H1 (cell line): Measurements from ENCODE around the gene SUPT4H1.

ENCODE experiments used
- EZH2 ChIP-seq: fragments of 200-600 bp; sonication (generic); IDR thresholded peaks from 2 replicates; pipeline ENCODE4 v1.7.1; 2012; ENCODE audit warnings: low read depth, mild to moderate bottlenecking, moderate library complexity, low read length, inconsistent platforms; ENCODE audit not compliant: severe bottlenecking
- JUN ChIP-seq: IDR thresholded peaks from 2 replicates; pipeline ENCODE4 v1.6.1; 2011; ENCODE audit warnings: low read depth, mild to moderate bottlenecking, improper control_type of control experiment, low read length
- POLR2A ChIP-seq, 2 experiments: IDR thresholded peaks; 1 replicate in 1 of 2; 2 replicates in 1 of 2; pipeline ENCODE4 v1.6.1; 2011; ENCODE audit warnings: low read depth in 2 of 2, low read length in 2 of 2, mild to moderate bottlenecking in 2 of 2; ENCODE audit errors: control extremely low read depth in 1 of 2
- RFX5 ChIP-seq: IDR thresholded peaks from 2 replicates; pipeline ENCODE4 v1.6.1; 2011; ENCODE audit warnings: low read depth, low read length, improper control_type of control experiment, borderline replicate concordance
- RXRA ChIP-seq: IDR thresholded peaks from 2 replicates; pipeline ENCODE4 v1.6.1; 2011; ENCODE audit warnings: low read depth, mild to moderate bottlenecking, low read length, moderate library complexity; ENCODE audit not compliant: insufficient read depth
- SP1 ChIP-seq: IDR thresholded peaks from 2 replicates; pipeline ENCODE4 v1.6.1; 2011; ENCODE audit warnings: low read depth, low read length
- ZNF274 ChIP-seq: IDR thresholded peaks from 2 replicates; pipeline ENCODE4 v1.7.0; 2012; ENCODE audit warnings: low read length, borderline replicate concordance; ENCODE audit errors: extremely low read depth
- TF ChIP-seq, protein P1 (sequence below): IDR thresholded peaks from 2 replicates; pipeline ENCODE4 v1.6.1; 2012; ENCODE audit warnings: inconsistent platforms
- TF ChIP-seq, protein P2 (sequence below), 3 experiments: IDR thresholded peaks; 1 replicate in 2 of 3; 2 replicates in 1 of 3; pipeline versions ENCODE4 v1.5.1 to v1.6.1; 2011; ENCODE audit warnings: low read length in 3 of 3, mild to moderate bottlenecking in 3 of 3, inconsistent platforms in 2 of 3, low read depth in 1 of 3, moderate library complexity in 1 of 3; ENCODE audit not compliant: insufficient read depth in 1 of 3; ENCODE audit errors: control extremely low read depth in 1 of 3
- TF ChIP-seq, protein P3 (sequence below): IDR thresholded peaks from 2 replicates; pipeline ENCODE4 v1.6.1; 2011; ENCODE audit warnings: low read depth, mild to moderate bottlenecking, low read length; ENCODE audit not compliant: insufficient read depth

DNA sequence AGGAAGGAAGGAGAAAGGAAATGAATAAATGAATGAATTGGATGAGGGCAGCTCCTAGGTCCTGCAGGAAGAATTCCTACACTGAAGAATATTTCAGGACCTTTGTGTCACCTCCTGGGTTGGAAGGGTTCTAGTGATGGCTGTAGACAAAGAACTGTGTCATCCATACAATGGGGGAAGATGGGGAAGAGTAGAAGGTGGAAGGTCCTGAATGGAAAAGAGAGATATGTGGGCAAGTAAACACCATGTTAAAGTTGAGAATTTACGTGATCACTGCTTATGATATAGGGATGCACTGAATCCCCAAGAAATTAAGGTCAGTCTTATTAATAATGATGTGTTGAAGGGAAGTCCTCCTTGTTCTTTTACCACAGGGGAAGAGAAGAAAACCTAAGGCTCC lies 4.2 kb upstream of the SUPT4H1 start:
- TF ChIP-seq RFX5: no peak
- TF ChIP-seq JUN: no peak
- no peak for TF ChIP-seq RXRA
- TF ChIP-seq, protein P1, sequence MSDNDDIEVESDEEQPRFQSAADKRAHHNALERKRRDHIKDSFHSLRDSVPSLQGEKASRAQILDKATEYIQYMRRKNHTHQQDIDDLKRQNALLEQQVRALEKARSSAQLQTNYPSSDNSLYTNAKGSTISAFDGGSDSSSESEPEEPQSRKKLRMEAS: no peak
- TF ChIP-seq, protein P2, sequence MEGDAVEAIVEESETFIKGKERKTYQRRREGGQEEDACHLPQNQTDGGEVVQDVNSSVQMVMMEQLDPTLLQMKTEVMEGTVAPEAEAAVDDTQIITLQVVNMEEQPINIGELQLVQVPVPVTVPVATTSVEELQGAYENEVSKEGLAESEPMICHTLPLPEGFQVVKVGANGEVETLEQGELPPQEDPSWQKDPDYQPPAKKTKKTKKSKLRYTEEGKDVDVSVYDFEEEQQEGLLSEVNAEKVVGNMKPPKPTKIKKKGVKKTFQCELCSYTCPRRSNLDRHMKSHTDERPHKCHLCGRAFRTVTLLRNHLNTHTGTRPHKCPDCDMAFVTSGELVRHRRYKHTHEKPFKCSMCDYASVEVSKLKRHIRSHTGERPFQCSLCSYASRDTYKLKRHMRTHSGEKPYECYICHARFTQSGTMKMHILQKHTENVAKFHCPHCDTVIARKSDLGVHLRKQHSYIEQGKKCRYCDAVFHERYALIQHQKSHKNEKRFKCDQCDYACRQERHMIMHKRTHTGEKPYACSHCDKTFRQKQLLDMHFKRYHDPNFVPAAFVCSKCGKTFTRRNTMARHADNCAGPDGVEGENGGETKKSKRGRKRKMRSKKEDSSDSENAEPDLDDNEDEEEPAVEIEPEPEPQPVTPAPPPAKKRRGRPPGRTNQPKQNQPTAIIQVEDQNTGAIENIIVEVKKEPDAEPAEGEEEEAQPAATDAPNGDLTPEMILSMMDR (IDR thresholded peaks at IDR 0.05; ENCODE audit: control extremely low read depth in 1 of 3, insufficient read depth in 1 of 3, low read depth in 1 of 3, low read length in 3 of 3): no peak
- no peak for TF ChIP-seq ZNF274
- TF ChIP-seq, protein P3, sequence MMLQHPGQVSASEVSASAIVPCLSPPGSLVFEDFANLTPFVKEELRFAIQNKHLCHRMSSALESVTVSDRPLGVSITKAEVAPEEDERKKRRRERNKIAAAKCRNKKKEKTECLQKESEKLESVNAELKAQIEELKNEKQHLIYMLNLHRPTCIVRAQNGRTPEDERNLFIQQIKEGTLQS: no peak
- no peak for TF ChIP-seq POLR2A (IDR thresholded peaks at IDR 0.05; ENCODE audit: control extremely low read depth in 1 of 2, low read depth in 2 of 2, low read length in 2 of 2)
- no peak for TF ChIP-seq EZH2
- TF ChIP-seq SP1: no peak
